Activated T-helper 9 cell treated with anti-CD3 and anti-CD28 coated beads, Interleukin-2, amount 50 U/mL, for 16 hours (primary cell): ENCODE measurements around the gene NCOA1.
"Not testable (repeated sequence)": the region's sequence is repeated elsewhere in the genome, so short reads cannot be mapped to it uniquely, and the experiment has no call there.

ENCODE experiments used
- DNase-seq: peaks from one replicate; pipeline ENCODE4 v3.0.0-alpha.2; 2020; ENCODE audit warnings: low read depth

The NCOA1 gene

DNA sequence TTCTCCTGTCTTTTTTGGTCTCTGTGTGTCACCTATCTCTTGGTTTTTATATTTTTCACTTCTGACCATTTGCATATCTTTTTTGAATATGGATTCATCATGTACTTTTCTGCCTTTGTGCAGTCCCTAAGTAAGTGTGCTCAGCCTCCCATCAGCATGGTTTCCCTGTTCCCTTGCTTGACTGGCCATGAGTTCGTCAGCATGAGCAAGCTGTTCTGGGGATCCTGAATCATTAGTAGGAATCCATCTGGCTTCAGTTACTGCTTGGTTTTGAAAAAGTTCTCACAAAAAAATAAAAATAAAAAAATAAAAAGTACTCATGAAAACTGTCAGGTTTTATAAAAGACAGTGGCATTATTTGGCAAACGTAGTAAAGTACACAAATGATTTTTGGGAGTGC, 144.1 kb downstream of the NCOA1 start:
- DNase-seq: no peak

DNA sequence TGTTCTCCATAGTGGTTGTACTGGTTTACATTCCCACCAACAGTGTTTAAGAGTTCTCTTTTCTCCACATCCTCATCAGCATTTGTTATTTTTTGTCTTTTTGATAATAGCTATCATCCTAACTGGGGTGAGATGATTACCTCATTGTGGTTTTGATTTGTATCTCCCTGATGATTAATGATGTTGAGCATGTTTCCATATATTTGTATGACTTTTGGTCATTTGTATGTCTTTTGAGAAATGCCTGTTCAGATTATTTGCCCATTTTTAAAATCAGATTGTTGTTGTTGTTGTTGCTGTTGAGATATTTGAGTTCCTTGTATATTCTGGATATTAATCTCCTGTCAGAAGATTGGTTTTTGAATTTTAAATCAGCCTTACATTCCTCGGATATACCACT, 147.5 kb downstream of the NCOA1 start:
- DNase-seq: no peak

GRCh38 chr2:24642351-24642750, 151.3 kb downstream of the NCOA1 start:
- DNase-seq: no peak

GRCh38 chr2:24643051-24643450, 152.0 kb downstream of the NCOA1 start:
- DNase-seq: no peak

DNA sequence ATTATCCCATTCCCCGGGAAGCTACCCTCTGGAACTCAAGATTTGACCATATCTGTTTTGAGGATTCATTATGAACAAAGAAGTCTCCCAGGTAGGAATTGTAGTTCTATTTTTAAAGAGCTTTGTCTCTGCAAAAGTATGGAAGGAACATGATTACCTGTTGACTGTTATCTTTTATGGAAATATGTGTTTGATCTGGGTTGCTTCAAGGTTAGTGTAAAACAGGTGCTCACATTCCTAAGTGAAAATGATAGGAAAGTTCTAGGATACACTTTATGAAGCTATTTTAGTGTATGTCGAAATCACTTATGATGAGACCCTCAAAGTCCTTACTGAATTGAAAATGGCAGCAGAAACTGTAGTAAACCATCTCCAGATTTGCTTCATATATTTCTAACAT, 153.0 kb downstream of the NCOA1 start:
- no peak for DNase-seq

DNA sequence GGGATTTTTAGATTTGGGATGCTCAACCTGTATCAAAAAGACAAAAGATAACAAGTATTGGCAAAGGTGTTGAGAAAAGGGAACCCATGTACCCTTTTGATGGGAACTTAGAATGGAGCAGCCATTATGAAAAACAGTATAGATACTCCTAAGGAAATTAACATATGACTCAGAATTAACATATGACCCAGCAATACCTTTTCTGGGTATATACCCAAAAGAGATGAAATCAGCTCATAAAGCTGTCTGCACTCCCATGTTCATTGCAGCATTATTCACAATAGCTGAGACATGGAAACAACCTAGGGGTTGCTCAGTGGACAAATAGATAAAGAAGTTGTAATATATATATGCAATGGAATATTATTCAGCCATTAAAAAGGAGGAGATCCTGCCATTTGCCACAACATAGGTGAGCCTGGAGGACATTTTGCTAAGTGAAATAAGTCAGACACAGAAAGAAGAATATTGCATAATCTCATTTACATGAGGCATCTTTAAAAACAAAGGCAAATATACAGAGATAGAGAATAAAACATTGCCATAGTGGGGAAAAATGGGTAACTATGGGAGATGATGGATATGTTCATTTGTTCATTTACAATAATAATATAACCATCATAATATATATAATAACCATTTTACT, 160.1 kb downstream of the NCOA1 start:
- DNase-seq: no peak

DNA sequence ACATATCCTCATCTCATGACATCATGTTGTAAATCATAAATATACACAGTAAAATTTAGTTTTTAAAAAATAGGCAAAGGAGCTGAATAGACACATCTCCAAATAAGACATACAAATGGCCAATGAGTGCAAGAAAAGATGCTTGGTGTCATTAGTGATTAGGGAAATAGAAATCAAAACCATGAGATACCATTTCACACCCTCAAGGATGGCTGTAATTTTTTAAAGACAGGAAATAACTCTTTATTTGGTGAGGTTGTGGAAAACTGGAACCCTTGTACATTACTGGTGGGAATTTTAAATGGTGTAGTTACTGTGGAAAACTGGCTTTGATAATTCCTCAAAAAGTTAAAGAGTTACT, 160.6 kb downstream of the NCOA1 start:
- no peak for DNase-seq

GRCh38 chr2:24652265-24653182, 161.5 kb downstream of the NCOA1 start:
- DNase-seq: no peak

DNA sequence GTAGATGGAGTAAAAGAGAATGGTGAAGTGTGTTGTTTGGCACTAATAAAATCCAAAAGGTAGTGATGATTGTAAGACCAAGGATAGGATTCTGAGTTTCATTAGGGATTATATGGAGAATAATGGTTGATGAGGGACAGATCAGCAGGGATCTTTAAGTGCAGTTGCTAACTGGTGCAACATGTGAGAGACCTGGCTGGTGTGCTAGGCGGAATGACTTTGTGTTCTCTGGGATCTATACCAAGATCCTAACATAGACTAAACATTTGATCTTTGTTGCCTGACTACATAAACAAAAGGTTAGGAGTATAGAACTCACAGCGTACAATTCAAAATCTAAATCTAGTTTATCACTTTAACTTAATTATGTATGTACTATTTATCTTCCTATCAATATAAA, 166.8 kb downstream of the NCOA1 start:
- no peak for DNase-seq

- DNase-seq: no peak
These were observed 167.6 kb downstream of the NCOA1 start for GRCh38 chr2:24658531-24659202.

DNA sequence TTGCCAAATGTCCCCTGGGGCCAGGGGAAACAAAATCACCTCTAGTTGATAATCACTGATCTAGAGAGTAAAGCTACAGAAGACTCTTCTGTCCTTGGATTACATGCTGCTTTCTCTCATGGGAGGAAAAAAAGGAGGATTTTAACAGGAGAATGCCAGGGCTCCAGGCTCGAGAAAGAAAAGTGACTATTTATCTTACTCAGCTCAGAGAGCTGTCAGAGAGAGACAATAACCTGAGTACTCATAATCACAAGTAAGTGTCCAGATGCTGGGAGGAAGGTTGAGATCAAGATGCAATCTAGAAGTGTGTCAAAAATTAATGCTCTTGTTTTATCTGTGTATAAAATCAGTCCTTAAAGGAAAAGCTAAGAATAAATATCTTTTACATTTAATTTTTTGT, 168.8 kb downstream of the NCOA1 start:
- DNase-seq: no peak

DNA sequence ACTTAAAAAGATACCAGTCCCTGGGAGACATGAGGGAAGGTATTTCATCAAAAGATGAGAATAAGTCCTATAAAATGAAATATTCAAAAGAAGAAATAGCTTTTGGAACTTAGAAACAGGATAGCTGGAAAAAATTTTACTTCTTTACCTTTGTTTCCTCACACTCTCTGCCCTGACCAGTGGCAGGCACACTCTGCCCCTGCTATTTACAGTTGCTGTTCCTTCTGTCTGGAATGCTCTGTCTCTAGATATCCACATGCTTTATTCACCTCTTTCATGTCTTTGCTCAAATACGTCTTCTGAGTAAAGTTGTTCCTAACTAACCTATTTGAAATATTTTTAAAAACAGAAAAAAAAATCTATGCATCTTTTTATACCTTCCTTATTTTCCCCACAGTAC, 176.5 kb downstream of the NCOA1 start:
- DNase-seq: no peak

- DNase-seq: no peak
These were observed 180.2 kb downstream of the NCOA1 start for GRCh38 chr2:24671230-24671629.

DNA sequence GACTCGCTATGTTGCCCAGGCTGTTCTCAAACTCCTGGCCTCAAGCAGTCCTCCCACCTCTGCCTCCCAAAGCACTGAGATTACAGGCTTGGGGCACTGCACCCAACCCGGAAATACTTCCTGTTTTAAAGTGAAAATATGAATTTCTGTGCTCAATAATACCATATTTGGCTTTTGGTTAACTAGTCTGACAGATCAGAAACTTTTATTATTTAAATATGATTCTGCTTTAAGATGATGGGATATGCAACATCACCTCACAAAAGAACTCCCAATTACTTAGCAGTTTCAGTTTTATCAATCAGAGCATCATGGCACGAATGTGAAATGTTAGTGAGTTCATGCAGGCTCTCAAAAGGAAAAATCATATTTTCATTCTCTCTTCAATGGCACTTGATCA, 181.5 kb downstream of the NCOA1 start:
- DNase-seq: no peak

DNA sequence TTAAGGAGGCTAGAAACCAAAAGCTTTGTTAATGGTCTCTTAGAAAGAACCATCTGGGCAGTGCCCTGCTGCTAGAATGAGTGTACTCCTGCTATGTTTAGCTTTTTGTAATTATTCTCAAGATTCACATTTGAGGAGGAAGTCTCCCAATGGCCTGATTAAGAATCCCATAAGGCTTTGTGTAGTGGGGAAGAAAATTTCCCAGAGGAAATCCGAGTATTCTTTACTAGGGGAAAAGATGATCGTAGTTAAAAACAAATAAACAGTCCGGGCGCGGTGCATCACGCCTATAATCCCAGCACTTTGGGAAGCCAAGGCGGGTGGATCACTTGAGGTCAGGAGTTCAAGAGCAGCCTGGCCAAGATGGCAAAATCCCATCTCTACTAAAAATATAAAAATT, 184.3 kb downstream of the NCOA1 start:
- no peak for DNase-seq

DNA sequence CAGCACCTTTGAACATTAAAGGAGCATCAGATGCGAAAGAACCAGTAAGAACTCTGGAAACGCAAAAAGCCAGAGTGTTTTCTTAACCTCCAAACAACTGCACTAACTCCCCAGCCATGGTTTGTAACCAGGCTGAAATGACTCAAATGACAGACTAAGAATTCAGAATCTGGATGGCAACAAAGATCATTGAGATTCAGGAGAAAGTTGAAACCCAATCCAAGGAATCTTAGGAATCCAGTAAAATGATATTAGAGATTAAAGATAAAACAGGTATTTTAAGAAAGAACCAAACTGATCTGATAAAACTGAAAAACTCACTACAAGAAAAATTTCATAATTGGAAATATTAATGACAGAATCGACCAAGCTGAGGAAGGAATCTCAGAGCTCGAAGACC, 185.4 kb downstream of the NCOA1 start:
- no peak for DNase-seq

DNA sequence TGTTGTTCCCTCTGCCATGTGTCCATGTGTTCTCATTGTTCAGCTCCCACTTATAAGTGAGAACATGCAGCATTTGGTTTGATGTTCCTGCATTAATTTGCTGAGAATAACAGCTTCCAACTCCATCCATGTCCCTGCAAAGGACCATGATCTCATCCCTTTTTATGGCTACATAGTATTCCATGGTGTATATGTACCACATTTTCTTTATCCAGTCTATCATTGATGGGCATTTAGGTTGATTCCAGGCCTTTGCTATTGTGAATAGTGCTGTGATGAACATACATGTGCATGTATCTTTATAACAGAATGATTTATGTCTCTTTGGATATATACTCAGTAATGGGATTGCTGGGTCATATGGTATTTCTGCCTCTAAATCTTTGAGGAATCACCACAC, 187.0 kb downstream of the NCOA1 start:
- DNase-seq: not testable (repeated sequence)

- DNase-seq: no peak
These were observed 189.1 kb downstream of the NCOA1 start for GRCh38 chr2:24680196-24680595.

GRCh38 chr2:24682304-24682703, 191.2 kb downstream of the NCOA1 start:
- DNase-seq: no peak

GRCh38 chr2:24683408-24683807, 192.4 kb downstream of the NCOA1 start:
- no peak for DNase-seq

DNA sequence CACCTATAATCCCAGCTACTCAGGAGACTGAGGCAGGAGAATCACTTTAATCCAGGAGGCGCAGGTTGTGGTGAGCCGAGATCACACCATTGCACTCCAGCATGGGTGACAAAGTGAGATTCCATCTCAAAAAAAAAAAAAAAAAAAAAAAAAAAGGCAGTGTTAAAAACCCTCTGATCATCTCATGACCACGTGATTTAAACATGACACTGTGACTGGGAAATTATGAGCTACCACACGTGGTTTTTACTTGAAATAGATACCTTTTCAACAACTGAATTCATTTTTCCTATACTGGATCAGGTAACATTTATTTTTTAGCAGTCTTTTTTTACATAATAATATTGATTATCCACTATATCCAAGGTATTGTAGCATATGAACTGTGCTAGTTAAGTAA, 199.5 kb downstream of the NCOA1 start:
- no peak for DNase-seq

- DNase-seq: no peak
These were observed 200.8 kb downstream of the NCOA1 start for GRCh38 chr2:24691806-24692205.

GRCh38 chr2:24697792-24698191, 206.7 kb downstream of the NCOA1 start:
- DNase-seq: no peak
